ENCODE results near the gene HEPHL1. TPM values are rescaled to one million over a fixed set of nuclear protein-coding genes. Genes with fewer than 3 reads are reported as not detected.

The HEPHL1 gene
- total RNA-seq, 2 donors from 2014 or later, result not detected

DNA sequence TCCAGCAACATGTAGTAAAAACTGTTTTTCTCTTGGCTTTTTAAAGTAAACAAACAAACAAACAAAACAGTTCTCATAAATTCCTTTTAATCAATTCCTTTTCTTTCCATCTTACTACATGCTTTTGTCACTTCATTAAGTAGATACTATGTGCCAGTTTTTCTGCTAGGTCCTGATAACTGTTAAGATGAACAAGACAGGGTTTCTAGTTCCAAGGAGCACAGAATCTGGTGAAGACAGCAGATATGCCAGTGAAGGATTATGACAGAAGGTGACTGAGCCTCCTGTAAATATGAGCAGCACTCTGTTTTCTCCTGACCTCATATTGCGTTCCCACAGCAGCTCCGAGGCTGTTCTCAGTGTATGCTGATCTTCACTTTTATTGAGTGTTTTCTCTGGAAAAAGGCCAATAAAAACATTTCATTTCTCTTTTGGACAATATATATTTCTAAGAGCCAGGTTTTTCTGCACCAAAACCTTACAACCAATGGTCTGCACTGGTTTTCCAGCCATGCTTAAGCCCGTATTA is 45.8 kb downstream of the HEPHL1 start:
- no peaks in the 10 kb centered on the region for H3K4me1 ChIP-seq (ENCODE audit: control insufficient read depth in 1 of 2, low read depth in 2 of 2)

DNA sequence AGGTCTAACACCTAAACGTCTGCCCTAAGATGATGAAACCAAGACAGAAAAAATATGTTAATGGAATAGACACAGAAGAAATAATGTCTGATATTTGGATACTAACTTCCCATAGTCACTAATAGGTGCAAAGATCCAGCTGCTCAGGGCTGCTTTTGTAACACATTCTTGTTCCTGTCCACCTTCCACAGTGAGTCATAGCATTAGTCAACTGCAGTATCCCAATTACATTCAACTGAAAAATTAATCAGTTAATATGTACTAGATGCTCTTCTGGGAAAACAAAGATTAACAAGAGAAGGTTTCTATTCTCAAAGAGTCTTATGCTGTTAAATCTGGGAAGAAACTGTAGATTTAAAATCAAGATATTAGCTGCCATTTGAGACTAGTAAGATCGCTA is 47.6 kb downstream of the HEPHL1 start:
- Histone ChIP-seq H3K4me1 (ENCODE audit: control insufficient read depth in 1 of 2, low read depth in 2 of 2) (no peaks in the 10 kb centered on the region), H3K9me3 (no peaks in the 10 kb centered on the region), H3K4me3 (no peak overlapping the region), H3K27me3 (replicated peaks; ENCODE audit: insufficient read depth) (no peaks in the 10 kb centered on the region), H3K36me3 (no peaks in the 10 kb centered on the region), H3K27ac (no peak overlapping the region)
- DNase-seq (ENCODE audit: low spot score) (no peak), ATAC-seq (ENCODE audit: insufficient number of reproducible peaks, low FRiP score, low read depth) (no peak)
- TF ChIP-seq, protein P1, sequence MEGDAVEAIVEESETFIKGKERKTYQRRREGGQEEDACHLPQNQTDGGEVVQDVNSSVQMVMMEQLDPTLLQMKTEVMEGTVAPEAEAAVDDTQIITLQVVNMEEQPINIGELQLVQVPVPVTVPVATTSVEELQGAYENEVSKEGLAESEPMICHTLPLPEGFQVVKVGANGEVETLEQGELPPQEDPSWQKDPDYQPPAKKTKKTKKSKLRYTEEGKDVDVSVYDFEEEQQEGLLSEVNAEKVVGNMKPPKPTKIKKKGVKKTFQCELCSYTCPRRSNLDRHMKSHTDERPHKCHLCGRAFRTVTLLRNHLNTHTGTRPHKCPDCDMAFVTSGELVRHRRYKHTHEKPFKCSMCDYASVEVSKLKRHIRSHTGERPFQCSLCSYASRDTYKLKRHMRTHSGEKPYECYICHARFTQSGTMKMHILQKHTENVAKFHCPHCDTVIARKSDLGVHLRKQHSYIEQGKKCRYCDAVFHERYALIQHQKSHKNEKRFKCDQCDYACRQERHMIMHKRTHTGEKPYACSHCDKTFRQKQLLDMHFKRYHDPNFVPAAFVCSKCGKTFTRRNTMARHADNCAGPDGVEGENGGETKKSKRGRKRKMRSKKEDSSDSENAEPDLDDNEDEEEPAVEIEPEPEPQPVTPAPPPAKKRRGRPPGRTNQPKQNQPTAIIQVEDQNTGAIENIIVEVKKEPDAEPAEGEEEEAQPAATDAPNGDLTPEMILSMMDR (IDR thresholded peaks at IDR 0.05), result no peak

More for the DNA sequence above, 45.8 kb downstream of the HEPHL1 start:
- no peak overlapping the region for H3K27ac ChIP-seq
- ATAC-seq (ENCODE audit: insufficient number of reproducible peaks, low FRiP score, low read depth) (no peak), DNase-seq (ENCODE audit: low spot score) (no peak)
- H3K4me3 ChIP-seq, result no peak overlapping the region
- H3K27me3 ChIP-seq (replicated peaks; ENCODE audit: insufficient read depth), result no peaks in the 10 kb centered on the region
- H3K9me3 ChIP-seq, result no peaks in the 10 kb centered on the region
- H3K36me3 ChIP-seq, result no peaks in the 10 kb centered on the region
- TF ChIP-seq, protein P1 (IDR thresholded peaks at IDR 0.05), result no peak

DNA sequence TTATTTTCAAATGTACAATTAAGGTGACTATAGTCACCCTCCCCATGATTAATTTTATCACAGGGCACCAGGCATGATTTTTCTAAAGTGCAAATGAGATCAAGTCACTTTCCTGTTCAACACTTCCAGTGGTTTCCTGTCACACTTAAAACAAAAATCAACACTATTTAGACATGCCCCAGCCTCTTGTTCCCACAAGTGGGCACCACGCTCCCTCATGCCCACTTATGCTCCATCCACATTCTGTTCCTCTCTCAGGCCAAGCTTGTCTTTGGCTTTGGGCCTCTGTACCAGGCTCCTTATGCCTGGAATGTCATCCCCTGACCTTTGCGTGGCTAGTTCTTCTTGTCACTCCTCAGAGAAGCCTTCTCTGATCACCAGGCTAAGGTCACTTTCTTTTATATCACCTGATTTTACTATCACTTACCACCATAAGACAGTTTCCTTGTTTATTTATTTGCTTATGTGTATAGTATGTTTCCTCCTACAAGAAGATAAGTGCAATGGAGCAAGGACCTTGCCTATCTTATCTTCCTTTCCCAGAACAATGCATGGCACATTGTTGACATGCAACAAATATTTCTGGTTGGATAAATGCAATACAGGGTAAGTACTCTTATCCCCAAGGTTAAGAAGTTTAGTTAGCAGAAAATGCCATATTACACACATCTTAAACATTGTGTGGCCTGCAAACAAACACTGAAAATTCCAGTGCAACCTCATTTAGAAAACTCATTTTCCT is 56.6 kb downstream of the HEPHL1 start:
- H3K36me3 ChIP-seq, result no peaks in the 10 kb centered on the region
- H3K9me3 ChIP-seq, result no peaks in the 10 kb centered on the region
- ATAC-seq (ENCODE audit: insufficient number of reproducible peaks, low FRiP score, low read depth) (no peak), DNase-seq (ENCODE audit: low spot score) (no peak)
- H3K27ac ChIP-seq, result no peak overlapping the region
- no peaks in the 10 kb centered on the region for H3K4me1 ChIP-seq (ENCODE audit: control insufficient read depth in 1 of 2, low read depth in 2 of 2)
- no peak overlapping the region for H3K4me3 ChIP-seq
- H3K27me3 ChIP-seq (replicated peaks; ENCODE audit: insufficient read depth), result no peaks in the 10 kb centered on the region
- TF ChIP-seq, protein P1 (IDR thresholded peaks at IDR 0.05), result no peak

DNA sequence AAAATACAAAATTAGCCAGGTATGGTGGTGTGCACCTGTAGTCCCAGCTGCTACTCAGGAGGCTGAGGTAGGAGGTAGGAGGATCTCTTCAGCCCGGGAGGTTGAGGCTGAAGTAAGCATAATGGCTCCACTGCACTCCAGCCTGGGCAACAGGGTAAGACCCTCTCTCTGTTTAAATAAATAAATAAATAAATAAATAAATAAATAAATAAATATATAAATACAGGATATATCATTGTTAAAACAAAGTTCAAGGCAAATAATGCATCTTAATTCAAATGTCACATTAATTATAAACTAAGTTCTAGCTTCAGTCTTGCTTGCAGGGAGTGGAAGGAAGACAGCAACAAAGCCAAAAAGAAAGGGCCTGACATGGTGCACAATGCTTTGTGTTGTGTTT is 63.0 kb downstream of the HEPHL1 start:
- no peaks in the 10 kb centered on the region for H3K36me3 ChIP-seq
- H3K4me3 ChIP-seq, result no peak overlapping the region
- no peaks in the 10 kb centered on the region for H3K4me1 ChIP-seq (ENCODE audit: control insufficient read depth in 1 of 2, low read depth in 2 of 2)
- DNase-seq (ENCODE audit: low spot score) (no peak), ATAC-seq (ENCODE audit: insufficient number of reproducible peaks, low FRiP score, low read depth) (no peak)
- H3K27ac ChIP-seq, result no peak overlapping the region
- TF ChIP-seq, protein P1 (IDR thresholded peaks at IDR 0.05), result no peak
- no peaks in the 10 kb centered on the region for H3K9me3 ChIP-seq
- H3K27me3 ChIP-seq (replicated peaks; ENCODE audit: insufficient read depth), result no peaks in the 10 kb centered on the region

DNA sequence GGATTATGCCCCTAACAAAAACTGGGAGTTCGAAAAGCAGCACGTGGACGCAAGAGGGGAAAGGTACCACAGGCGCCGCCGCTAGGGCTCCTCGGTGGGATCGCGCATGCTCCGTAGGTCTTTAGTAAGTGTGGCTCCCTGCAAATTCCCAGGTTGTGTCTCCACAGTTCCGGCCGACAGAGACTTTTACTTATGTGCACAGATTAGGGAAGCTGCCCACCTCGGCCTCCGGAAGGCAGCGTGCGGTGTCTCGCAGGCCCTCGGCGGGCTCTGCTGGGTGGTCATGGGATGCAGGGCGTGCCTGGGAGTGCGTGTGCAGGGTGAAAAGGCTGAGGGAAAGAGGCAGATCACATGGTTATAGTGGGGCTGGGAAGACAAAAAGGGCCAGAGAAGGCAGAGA is 67.8 kb downstream of the HEPHL1 start:
- Histone ChIP-seq H3K27me3 (replicated peaks; ENCODE audit: insufficient read depth) (no peaks in the 10 kb centered on the region), H3K27ac (no peak overlapping the region), H3K36me3 (no peaks in the 10 kb centered on the region), H3K9me3 (no peaks in the 10 kb centered on the region), H3K4me1 (ENCODE audit: control insufficient read depth in 1 of 2, low read depth in 2 of 2) (no peaks in the 10 kb centered on the region), H3K4me3 (no peak overlapping the region)
- DNase-seq (ENCODE audit: low spot score) (no peak), ATAC-seq (ENCODE audit: insufficient number of reproducible peaks, low FRiP score, low read depth) (no peak)
- TF ChIP-seq, protein P1 (IDR thresholded peaks at IDR 0.05), result no peak
